ENCODE measurements around the gene TMEM86A.

Gene TMEM86A

DNA sequence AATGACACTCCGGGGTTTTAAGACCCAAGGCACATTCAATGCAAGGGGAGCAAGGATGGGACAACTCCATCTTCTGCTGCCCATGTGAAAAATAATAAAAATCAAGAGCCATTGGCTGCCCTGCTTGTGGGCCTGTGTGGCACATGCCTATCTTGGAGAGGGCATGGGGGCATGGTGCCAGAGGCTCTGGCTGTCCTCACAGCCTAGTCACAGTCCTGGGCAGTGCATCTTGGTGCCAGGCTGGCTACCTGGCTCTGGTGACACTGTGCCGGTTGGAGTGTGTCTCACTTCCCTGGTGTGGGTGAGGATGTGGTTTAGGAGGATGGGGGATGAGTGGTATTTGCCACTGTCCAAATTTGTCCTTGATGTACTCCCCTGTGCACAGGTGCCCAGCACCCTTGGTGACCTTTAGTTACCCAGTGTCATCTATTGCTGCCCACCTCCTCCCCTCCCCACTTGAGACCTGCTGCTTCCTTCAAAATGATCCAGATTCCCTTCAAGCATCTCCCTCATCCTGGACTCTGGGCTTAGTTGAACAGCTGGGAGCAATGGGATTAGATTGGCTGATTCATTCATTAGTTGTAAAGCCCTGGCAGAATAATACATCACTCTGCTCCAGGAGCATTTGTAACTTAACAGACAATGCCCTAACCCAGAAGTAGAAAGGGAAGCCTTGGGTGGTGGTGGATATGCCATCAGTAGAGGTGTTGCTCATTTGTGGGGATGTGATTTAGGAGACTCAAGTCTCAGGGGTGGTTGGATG is 4.6 kb downstream of the TMEM86A start:
- no peak overlapping the region for H3K4me3 ChIP-seq

GRCh38 chr11:18704045-18704645 is 5.6 kb downstream of the TMEM86A start:
- Histone ChIP-seq H3K4me1 (peaks cover 27 to 40% (median 29%) of the 10 kb centered on the region in 10 experiments), H4K20me1 (peaks cover 0 to 44% (median 0%) of the 10 kb centered on the region in 11 experiments; a peak in 5 of 22 replicates), H3K27me3 (peaks cover 16 to 33% (median 25%) of the 10 kb centered on the region in 11 experiments), H3K27ac (no peak overlapping the region), H3K9ac (no peak overlapping the region), H3K4me2 (no peak overlapping the region), H3K9me3 (replicated peaks in 1 of 11) (no peaks in the 10 kb centered on the region; a peak in 2 of 22 replicates), H3K4me3 (no peak overlapping the region), H3K36me3 (peaks cover 0 to 41% (median 0%) of the 10 kb centered on the region in 11 experiments; a peak in 9 of 22 replicates)
- TF ChIP-seq Cebpa-rat (IDR thresholded peaks at IDR 0.05): no peak

More for the DNA sequence above, 4.6 kb downstream of the TMEM86A start:
- TF ChIP-seq Cebpa-rat (IDR thresholded peaks at IDR 0.05): no peak
- Histone ChIP-seq H3K4me2 (peak overlapping the region in 3 of 11 experiments; percentile 3 to 19 (median 6); a peak in 1 of 22 replicates), H3K9me3 (replicated peaks in 1 of 11) (no peaks in the 10 kb centered on the region; a peak in 2 of 22 replicates), H3K4me1 (peaks cover 31 to 43% (median 33%) of the 10 kb centered on the region in 10 experiments), H3K36me3 (peaks cover 0 to 41% (median 0%) of the 10 kb centered on the region in 11 experiments; a peak in 9 of 22 replicates), H3K27me3 (peaks cover 16 to 33% (median 25%) of the 10 kb centered on the region in 11 experiments), H3K9ac (no peak overlapping the region), H3K27ac (no peak overlapping the region), H4K20me1 (peaks cover 0 to 44% (median 0%) of the 10 kb centered on the region in 11 experiments; a peak in 5 of 22 replicates)

DNA sequence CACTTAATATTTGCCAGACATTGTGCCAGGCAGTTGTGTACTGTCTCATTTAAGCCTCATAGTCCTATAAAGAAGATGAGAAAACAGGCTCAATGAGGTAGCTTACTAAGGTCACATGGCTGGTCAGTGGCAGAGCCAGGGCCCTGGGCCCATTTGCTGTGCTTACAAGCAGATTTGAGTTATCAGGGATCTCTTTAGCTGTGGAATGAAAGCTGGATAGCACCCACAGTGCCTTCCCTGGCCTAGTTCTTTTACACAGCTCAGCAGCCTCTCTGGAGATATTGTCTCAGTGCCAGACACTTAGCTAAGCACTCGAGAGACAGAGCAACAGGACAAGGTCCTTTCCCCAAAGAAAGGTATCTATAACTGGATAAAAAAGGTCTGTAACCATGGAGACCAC is 6.1 kb downstream of the TMEM86A start:
- H4K20me1 ChIP-seq: peaks cover 0 to 44% (median 0%) of the 10 kb centered on the region in 11 experiments; a peak in 5 of 22 replicates
- H3K9me3 ChIP-seq (replicated peaks in 1 of 11): no peaks in the 10 kb centered on the region; a peak in 2 of 22 replicates
- peaks cover 16 to 33% (median 25%) of the 10 kb centered on the region in 11 experiments for H3K27me3 ChIP-seq
- peaks cover 0 to 41% (median 0%) of the 10 kb centered on the region in 11 experiments; a peak in 9 of 22 replicates for H3K36me3 ChIP-seq
- no peak for TF ChIP-seq Cebpa-rat (IDR thresholded peaks at IDR 0.05)
- H3K4me3 ChIP-seq: no peak overlapping the region
- no peak overlapping the region for H3K27ac ChIP-seq
- H3K4me2 ChIP-seq: no peak overlapping the region
- no peak overlapping the region for H3K9ac ChIP-seq
- H3K4me1 ChIP-seq: peaks cover 22 to 37% (median 24%) of the 10 kb centered on the region in 10 experiments

- Histone ChIP-seq H3K4me2 (peak overlapping the region; percentile 15 to 66 (median 57); a peak in 20 of 22 replicates), H3K27ac (no peak overlapping the region), H3K36me3 (peaks cover 0 to 40% (median 0%) of the 10 kb centered on the region in 11 experiments; a peak in 9 of 22 replicates), H3K27me3 (peaks cover 16 to 33% (median 25%) of the 10 kb centered on the region in 11 experiments), H3K9ac (no peak overlapping the region), H3K9me3 (replicated peaks in 1 of 11) (no peaks in the 10 kb centered on the region; a peak in 2 of 22 replicates), H3K4me1 (peaks cover 11 to 27% (median 15%) of the 10 kb centered on the region in 10 experiments; a peak in 18 of 20 replicates), H3K4me3 (no peak overlapping the region), H4K20me1 (peaks cover 0 to 38% (median 0%) of the 10 kb centered on the region in 11 experiments; a peak in 4 of 22 replicates)
- TF ChIP-seq Cebpa-rat (IDR thresholded peaks at IDR 0.05): no peak
Observed at GRCh38 chr11:18705651-18706281, 7.2 kb downstream of the TMEM86A start.

GRCh38 chr11:18706330-18707243 is 8.0 kb downstream of the TMEM86A start:
- H3K27ac ChIP-seq: no peak overlapping the region
- peak overlapping the region; percentile 8 to 67 (median 57); a peak in 18 of 22 replicates for H3K4me2 ChIP-seq
- peak overlapping the region in 2 of 10 experiments; percentile 33 to 44; a peak in 3 of 20 replicates for H3K4me3 ChIP-seq

GRCh38 chr11:18707811-18708340 is 9.3 kb downstream of the TMEM86A start:
- Histone ChIP-seq H4K20me1 (peaks cover 0 to 22% (median 0%) of the 10 kb centered on the region in 11 experiments; a peak in 4 of 22 replicates), H3K4me2 (no peak overlapping the region), H3K4me3 (no peak overlapping the region), H3K9me3 (replicated peaks in 1 of 11) (no peaks in the 10 kb centered on the region; a peak in 2 of 22 replicates), H3K9ac (no peak overlapping the region), H3K4me1 (peaks cover 6 to 16% (median 13%) of the 10 kb centered on the region in 10 experiments; a peak in 16 of 20 replicates), H3K27ac (no peak overlapping the region), H3K27me3 (peaks cover 16 to 33% (median 25%) of the 10 kb centered on the region in 11 experiments), H3K36me3 (peaks cover 0 to 19% (median 0%) of the 10 kb centered on the region in 11 experiments; a peak in 4 of 22 replicates)
- TF ChIP-seq Cebpa-rat (IDR thresholded peaks at IDR 0.05): no peak

More at GRCh38 chr11:18706330-18707243, 8.0 kb downstream of the TMEM86A start:
- TF ChIP-seq Cebpa-rat (IDR thresholded peaks at IDR 0.05): no peak
- H3K9ac ChIP-seq: no peak overlapping the region
- peaks cover 9 to 18% (median 13%) of the 10 kb centered on the region in 10 experiments; a peak in 17 of 20 replicates for H3K4me1 ChIP-seq
- peaks cover 16 to 33% (median 25%) of the 10 kb centered on the region in 11 experiments for H3K27me3 ChIP-seq
- H3K36me3 ChIP-seq: peaks cover 0 to 32% (median 0%) of the 10 kb centered on the region in 11 experiments; a peak in 8 of 22 replicates
- peaks cover 0 to 33% (median 0%) of the 10 kb centered on the region in 11 experiments; a peak in 4 of 22 replicates for H4K20me1 ChIP-seq
- no peaks in the 10 kb centered on the region; a peak in 2 of 22 replicates for H3K9me3 ChIP-seq (replicated peaks in 1 of 11)

- H3K9ac ChIP-seq: no peak overlapping the region
Observed at GRCh38 chr11:18709414-18709813, 10.8 kb downstream of the TMEM86A start.

More at GRCh38 chr11:18709414-18709813, 10.8 kb downstream of the TMEM86A start:
- Histone ChIP-seq H3K36me3 (peaks cover 0 to 4% (median 0%) of the 10 kb centered on the region in 11 experiments; a peak in 1 of 22 replicates), H3K27me3 (peaks cover 16 to 32% (median 25%) of the 10 kb centered on the region in 11 experiments), H3K4me2 (no peak overlapping the region), H3K27ac (no peak overlapping the region), H3K4me1 (peaks cover 6 to 15% (median 13%) of the 10 kb centered on the region in 10 experiments; a peak in 16 of 20 replicates), H4K20me1 (peaks cover 0 to 8% (median 0%) of the 10 kb centered on the region in 11 experiments; a peak in 2 of 22 replicates), H3K4me3 (no peak overlapping the region), H3K9me3 (replicated peaks in 1 of 11) (no peaks in the 10 kb centered on the region; a peak in 2 of 22 replicates)
- TF ChIP-seq Cebpa-rat (IDR thresholded peaks at IDR 0.05): no peak
